GM21619 (cell line): Measurements from ENCODE around the gene OR4D6.
"Not testable (repeated sequence)": the region's sequence is repeated elsewhere in the genome, so short reads cannot be mapped to it uniquely, and the experiment has no call there.

Experiments
- ATAC-seq: cut with Tn5 transposase; IDR thresholded peaks from one replicate; pipeline ENCODE4 v1.9.1; 2021; ENCODE audit not compliant: unreplicated experiment

The OR4D6 gene

DNA sequence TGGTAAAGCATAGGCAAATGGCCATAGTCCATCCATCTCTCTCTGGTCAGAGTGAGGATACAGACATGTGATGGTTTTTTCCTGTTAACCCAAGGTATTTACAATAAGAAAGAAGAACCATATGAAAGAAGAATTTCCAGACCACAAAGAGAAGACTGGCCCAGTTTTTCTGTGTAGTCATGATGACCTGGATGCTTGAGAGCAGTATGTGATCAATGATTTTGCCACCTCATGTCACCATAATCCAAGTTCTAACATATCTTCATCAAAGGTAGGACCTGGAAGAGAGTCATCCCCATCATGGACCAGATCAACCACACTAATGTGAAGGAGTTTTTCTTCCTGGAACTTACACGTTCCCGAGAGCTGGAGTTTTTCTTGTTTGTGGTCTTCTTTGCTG, at the start of gene OR4D6:
TSS of gene OR4D6 (plus strand) at position 301 of the 400 bp plus-strand sequence. CDS start at position 301, 0 bp downstream.
- no peak for ATAC-seq

DNA sequence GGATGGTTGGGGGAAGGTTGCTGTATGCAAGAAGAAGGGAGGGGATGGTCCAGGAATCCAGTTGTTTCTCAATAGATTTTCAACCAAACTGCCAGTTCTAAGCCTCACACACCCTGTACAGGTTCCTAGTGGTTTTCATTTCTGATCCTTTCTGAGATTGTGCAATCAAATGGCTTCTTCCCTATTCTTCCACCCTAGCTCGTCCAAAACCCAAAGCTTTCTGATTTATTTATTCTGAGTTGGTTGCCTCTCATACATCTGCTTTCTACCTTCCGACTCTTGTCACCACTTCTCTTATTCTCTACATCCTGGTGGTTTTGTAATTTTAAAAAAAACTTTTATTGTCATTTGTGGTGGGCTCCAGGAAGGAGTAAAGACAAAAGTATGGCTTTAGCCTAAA, 43.1 kb upstream of the OR4D6 start:
- ATAC-seq = no peak

DNA sequence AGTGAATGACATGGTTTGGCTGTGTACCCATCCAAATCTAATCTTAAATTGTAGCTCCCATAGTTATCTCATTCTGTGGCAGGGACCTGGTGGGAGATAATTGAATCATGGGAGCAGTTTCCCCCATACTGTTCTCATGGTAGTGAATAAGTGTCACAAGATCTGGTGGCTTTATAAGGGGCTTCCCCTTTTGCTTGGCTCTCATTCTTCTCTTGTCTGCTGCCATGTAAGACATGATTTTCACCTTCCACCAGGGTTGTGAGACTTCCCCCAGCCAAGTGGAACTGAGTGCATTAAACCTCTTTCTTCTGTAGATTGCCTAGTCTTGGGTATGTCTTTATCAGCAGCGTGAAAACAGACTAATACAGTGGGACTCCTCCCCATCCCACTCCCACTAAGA, 41.6 kb upstream of the OR4D6 start:
- no peak for ATAC-seq

DNA sequence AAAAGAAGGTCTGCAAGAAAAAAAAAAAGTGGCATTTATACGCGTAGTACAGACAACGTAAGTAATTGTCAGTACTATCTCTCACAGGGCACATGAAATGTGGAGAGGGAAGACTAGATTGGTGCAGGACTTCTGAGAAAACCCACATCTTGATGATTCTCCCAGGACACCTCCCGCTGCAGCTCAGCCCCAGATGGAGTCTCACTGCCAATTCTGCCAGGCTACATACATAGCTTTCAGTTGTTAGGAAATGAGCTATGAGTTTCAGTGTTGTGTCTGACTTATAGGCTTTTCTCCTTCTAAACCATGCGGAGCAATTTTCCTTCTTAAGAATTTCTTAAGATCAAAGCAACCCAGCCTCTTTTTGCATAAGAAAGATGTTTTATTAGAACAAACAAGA, 40.1 kb upstream of the OR4D6 start:
- no peak for ATAC-seq

DNA sequence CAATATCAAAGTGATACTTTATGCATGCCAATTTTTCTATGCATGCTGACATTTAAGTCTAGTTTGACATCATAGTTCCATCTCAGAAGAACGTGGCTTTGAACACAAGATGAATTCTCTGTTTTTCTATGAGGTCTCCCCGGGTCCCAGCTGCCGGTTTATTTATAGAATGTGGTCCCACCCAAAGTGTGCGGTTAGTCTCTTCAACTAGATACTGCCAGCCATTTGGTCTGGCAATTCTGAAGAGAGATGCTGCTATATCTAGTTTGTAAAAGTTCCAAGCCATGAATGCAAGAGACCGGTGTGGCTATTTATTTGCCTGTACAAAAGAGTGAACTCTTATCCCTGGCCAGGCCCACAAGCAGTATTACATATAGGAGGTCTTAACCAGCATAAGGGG, 39.7 kb upstream of the OR4D6 start:
- ATAC-seq = no peak

DNA sequence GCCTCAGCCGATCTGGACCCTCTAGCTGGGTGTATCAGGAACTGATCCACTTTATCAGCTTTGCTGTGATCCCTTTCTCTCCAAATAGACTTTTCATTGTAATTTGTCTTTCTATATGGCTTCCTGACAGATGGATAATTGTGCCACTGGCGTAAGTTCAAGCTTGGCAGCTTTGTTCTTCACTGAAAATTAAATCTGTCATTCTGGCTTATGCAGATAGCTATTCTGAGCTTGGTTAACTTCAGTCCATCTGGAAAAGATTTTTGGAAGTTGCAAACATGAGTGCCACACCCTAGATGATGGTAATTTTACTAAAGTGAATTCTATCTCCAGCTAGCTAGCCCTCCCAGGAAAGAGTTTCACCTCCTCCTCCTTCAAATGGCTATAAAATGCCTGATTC, 38.6 kb upstream of the OR4D6 start:
- no peak for ATAC-seq

DNA sequence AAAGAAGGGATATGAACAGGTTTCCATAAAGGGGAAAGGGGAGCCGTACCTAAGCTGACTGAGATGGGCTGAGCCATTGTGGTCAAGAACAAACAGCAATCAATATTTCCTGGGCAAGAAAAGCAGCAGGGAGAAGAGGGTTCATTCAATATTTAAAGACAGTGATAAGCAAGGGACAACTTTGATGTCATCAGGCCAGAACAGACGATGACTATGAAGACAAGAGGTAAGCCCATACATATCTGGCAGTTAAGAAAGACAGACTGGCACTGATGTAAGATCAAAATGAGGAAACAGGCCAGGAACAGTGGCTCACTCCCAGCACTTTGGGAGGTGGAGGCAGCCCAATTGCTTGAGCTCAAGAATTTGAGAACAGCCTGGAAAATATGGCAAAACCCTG, 32.9 kb upstream of the OR4D6 start:
- ATAC-seq = no peak

DNA sequence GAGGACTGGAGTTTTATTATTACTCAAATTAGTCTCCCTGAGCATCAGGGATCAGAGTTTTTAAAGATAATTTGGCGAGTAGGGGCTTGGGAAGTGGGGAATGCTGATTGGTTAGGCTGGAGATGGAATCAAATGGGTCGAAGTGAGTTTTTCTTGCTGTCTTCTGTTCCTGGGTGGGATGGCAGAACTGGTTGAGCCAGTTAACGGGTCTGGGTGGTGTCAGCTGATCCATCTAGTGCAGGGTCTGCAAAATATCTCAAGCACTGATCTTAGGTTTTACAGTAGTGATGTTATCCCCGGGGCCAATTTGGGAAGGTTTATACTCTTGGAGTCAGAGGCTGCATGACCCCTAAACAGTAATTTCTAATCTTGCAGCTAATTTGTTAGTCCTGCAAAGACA, 31.6 kb upstream of the OR4D6 start:
- no peak for ATAC-seq

DNA sequence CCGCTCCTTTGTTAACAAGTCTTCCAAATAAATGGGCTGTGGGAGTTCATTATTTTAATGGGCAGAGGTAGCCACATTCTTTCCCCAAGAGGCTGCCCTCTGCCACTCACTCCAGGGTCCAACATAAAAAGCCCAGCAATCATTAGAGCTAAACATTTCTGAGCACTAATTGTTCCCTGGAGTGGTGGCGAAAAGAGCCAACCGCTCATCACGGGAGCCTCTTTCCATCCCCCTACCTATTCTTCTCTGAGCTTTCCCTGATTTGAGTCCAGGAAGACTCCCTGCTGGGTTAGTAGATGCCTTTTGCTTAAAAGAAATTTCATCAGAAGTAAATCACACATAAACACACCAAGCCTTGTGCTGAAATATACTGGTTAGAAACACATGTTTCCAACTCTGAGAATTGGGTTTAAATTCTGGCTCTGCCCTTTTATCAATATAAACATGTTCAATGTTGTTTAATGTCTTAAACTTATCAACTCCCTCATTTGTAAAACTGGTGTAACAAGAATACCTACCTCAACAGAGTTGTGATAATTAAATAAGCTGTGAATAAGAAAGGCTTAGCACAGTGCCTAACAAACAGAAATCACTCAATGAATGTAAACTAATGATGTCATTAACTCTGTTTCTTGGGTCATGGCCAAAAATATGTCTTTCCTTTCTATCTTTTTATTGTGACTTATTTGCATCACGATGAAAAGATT, 30.2 kb upstream of the OR4D6 start, which contains the start of gene OR5A2:
TSS of gene OR5A2 (minus strand) at position 53 of the 707 bp plus-strand sequence. CDS start 3,460 bp downstream, outside the sequence.
- no peak for ATAC-seq

DNA sequence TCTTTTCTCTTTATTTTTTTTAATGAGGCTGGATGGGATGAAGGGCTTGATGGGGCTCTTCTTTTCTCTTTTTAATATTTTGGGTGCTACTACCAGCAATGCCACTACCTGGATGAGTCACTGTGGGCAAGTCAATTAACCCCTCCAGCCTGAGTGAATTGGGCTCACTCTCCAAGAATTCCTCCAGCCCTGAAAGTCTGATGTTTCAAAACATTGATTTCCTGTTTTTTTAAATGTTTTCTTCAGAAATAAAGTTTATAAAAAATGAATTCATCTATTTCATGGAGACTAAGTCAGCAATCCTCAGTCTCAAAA, 29.7 kb upstream of the OR4D6 start:
- no peak for ATAC-seq

DNA sequence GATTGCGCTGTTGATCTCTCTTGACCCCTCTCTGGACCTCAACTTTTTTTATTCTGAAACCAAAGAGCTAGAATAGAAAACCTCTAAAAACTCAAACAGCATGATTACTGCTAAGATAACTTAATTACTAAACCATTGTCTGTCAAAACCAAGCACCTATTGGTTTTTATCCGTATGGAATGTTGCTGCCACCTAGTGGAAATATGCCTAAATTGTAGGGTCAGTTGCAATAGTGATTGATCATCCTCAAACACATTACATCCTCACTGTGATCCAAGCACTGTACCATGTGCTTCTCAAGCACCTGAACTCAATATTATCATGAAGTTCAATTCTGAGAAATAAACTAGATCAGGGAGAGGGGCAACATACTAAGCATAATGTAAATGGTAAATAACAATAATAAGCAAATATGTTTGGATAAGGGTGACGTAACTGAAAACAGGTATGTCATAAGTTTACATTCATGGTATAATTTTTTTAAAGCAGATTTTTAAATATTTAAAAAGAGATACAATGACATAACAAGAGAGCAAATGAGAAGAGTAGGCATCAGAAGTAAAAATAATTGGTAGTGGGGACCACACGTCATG, 26.7 kb upstream of the OR4D6 start:
- peak; percentile 82 for ATAC-seq

DNA sequence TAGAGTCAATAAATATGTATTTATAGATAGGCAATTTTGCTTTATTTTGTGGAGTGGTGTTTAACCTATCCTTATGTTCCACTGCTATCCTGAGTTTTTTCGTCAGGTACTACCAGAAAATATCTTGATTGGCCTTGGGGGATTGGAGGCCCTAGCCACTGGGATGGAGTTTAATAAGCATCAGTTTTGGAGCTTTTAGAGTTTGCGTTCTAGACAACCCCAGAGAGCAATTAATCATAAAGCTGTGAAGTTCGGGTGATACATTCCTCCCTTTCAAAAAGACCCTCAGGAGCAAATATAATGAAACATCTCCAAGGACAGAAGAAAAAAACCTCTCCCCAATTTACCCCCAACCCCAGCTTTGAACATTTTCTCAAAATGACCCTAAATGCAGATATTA, 20.6 kb upstream of the OR4D6 start, which contains the start of gene OR5A1:
TSS of gene OR5A1 (plus strand) at position 301 of the 400 bp plus-strand sequence. CDS start 6,700 bp downstream, outside the sequence.
- no peak for ATAC-seq

DNA sequence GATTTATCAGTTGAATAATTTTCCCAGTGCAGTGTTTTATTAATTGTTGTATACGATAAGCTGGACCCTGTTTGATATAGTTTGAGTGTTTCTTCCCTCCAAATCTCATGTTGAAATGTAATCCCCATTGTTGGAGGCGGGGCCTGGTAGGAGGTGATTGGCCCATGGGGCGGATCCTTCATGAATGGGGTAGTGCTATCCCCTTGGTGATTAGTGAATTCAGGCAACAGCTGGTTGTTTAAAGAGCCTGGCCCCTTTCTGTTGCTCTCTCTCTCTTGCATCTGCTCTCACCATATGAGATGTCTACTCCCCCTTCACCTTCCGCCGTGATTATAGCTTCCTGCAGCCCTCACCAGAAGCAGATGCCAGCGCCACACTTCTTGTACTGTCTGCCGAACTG, 19.0 kb upstream of the OR4D6 start:
- no peak for ATAC-seq

DNA sequence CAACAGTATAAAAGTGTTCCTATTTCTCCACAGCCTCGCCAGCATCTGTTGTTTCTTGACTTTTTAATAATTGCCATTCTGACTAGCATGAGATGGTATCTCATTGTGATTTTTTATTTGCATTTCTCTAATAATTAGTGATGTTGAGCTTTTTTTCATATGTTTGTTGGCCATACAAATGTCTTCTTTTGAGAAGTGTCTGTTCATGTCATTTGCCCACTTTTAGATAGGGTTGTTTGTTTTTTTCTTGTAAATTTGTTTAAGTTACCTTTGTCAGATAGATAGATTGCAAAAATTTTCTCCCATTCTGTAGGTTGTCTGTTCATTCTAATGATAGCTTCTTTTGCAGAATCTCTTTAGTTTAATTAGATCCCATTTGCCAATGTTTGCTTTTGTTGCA, 11.1 kb upstream of the OR4D6 start:
- not testable (repeated sequence) for ATAC-seq

DNA sequence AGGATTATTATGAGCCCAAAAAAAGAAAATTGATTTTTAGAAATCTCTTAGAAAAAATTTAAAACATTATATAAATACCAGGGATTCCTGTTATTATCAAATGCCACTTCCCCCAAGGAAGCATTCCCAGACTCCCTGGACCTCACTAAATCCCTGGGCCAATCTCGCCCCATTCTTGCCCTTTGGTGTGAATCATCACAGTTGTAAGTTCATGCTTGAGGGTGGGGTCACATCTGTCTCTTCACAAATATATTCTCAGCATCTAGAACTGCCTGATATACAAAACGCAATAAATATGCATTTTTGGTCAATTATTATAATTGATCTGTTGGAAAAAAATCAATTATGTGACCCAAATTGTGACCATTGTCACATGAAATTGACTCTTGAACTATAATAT, 8.3 kb upstream of the OR4D6 start:
- no peak for ATAC-seq

DNA sequence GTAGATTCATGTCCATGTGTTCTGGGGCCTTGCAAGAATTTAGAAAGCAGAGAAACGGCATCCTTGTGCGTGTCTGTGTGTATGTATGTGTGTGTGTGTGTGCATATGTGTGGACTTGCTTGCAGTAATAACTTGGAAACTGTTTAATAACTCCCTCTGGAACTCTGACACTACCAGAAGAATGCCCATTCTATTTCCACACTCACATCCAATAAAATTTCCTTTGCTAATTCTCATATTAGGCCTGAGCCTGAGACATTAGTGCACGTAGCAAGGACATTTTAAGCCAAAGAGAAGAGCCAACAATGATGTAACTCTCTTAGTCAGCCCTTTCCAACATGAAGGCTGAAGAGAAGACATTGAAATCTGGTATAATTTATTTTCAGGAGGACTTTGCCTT, 3.2 kb downstream of the OR4D6 start:
- no peak for ATAC-seq

DNA sequence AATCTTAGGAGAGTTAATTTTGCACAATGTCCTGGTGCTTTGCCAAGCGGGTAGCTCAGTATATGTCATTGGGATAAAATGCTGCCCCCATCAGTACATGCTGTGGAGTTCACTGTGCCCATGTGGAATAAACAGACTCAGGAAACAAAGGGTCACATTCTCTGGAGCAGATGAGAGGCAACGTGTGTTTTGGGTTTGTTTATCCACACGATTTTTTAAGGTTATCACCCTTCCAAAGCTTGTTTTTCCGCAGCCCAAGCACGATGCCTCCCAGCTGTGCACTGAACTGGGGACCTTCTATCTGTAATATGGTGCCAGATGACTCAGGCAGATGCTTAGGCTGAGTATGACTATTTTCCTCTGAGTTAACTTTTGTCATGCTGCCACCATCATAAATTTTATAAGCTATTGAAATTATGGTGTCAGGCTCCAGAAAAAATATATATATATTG, 6.5 kb downstream of the OR4D6 start:
- ATAC-seq = no peak

DNA sequence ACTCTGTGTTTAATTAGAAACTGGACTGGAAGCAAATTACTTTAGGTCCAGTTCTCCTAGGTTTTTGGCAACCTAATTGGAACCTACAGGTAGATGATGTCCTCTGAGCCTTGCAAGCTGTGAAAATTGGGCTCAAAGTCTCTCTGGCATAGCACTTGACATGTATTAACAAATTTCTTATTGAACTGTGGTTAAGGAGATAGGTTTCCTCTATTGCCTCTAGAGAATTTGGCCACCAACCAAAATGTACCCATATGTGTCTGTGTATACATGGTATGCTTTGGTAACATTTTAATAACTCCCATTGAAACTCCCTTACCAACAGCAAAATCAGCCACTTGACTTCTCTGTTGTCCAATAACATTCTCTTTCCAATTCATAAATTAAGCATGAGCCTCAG, 16.3 kb downstream of the OR4D6 start, which contains the start of gene OR4D10:
TSS of gene OR4D10 (plus strand) at position 301 of the 400 bp plus-strand sequence. CDS start 4,115 bp downstream, outside the sequence.
- ATAC-seq = no peak

DNA sequence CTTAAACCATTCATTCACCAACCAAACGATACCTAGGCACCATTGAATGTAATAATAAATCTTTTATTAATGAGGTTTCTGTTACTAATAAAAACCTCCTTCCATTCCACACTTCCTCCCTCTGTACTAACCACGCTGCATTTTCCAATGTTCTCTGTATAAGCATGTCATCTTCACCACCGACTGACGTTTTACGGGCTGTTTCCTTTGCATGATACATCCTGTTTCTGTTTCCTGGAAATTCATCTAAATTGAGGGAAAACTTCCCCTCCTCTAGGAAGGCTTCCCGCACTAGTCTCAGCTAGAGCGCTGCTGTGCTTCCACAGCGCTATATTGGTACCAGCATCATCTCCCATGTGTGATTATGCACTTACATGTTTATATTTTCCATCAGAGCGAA, 18.4 kb downstream of the OR4D6 start:
- no peak for ATAC-seq

DNA sequence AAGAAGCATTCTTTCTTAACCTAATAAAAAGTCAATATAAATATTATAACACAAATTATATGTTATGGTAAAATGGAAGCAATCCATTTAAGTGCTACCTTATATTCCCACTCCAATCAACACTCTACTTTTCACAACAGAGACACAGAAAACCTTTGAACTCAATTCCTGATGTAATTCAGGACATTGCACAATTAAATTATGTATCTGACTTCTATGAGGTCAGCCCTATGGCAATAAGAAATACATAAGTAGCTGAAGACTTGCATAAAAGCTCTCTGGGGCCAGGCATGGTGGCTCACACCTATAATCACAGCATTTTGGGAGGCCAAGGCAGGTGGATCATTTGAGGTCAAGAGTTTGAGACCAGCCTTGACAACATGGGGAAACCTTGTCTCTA, 23.1 kb downstream of the OR4D6 start:
- no peak for ATAC-seq

DNA sequence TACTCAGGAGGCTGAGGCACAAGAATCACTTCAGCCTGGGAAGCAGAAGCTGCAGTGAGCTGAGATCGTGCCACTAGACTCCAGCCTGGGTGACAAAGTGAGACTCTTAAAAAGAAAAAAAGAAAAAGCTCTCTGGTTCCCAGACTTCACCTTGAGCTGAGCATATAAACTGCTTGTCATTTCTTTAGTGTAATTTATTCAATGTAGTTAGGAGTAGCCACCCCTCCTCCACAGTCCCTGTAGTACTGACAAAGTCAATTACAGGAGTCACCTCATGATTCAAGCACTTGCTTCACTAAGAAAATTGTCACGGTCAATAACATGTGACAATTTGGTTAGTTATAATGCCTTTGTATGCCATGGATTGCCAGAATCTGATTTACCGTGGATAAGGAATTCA, 23.6 kb downstream of the OR4D6 start:
- ATAC-seq = no peak

DNA sequence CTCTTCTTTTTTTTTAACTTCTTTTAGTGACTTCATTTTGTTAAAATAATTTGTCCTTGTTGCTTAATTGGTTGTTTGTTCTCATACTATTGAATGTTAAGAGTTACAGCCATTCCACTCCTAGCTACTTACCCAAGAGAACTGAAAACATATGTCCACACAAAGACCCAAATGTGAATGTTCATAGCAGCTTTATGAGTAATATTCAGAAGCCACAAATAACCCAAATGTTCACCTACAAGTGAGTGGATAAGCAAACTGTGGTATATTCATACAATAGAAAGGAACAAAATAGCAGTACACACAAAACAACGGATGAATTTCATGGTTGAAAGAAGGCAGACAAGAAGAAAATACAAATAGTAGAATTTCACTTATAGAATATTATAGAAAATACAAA, 45.2 kb downstream of the OR4D6 start:
- no peak for ATAC-seq

DNA sequence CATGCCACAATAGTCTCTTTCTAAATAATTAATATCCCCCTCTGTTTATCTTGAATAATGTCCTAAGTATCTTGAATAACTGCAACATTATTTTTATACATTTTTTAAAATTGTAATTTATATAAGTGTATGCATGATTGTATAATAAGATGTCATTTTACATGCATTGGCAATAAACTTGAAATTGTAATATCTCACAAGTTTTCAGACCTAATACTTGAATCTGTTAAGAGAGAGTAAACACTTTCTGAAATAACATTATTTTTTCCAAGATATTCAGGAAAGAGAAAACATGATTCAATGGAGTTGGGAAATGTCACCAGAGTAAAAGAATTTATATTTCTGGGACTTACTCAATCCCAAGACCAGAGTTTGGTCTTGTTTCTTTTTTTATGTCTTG, 46.5 kb downstream of the OR4D6 start, which contains the start of gene OR4D11:
TSS of gene OR4D11 (plus strand) at position 301 of the 400 bp plus-strand sequence. CDS start at position 301, 0 bp downstream.
- ATAC-seq = no peak
